HepG2 (cell line): ENCODE data around the gene MAGI1.

Source experiments
- CEBPB ChIP-seq: IDR thresholded peaks from 2 replicates; pipeline ENCODE4 v1.6.1; 2011; ENCODE audit warnings: low read depth, low read length, improper control_type of control experiment, borderline replicate concordance
- CTCF ChIP-seq: sonication (generic); formaldehyde crosslinking; IDR thresholded peaks from 2 replicates; pipeline ENCODE4 v1.5.0; 2020; ENCODE audit warnings: mild to moderate bottlenecking, missing genetic modification reagents, moderate library complexity
- GABPA ChIP-seq, 2 experiments: IDR thresholded peaks; 2 replicates each; pipeline ENCODE4 v1.6.1; 2011 to 2016; ENCODE audit warnings: low read depth in 2 of 2, low read length in 1 of 2, missing biosample characterization in 1 of 2, missing genetic modification characterization in 1 of 2
- HMGXB4 ChIP-seq, 2 experiments: sonication (generic) in 1 of 2; formaldehyde crosslinking in 1 of 2; IDR thresholded peaks; 2 replicates each; pipeline versions ENCODE4 v1.4.0 to v1.6.1; 2018 to 2020; ENCODE audit warnings: missing genetic modification reagents in 2 of 2, borderline replicate concordance in 1 of 2, low read depth in 1 of 2, mild to moderate bottlenecking in 1 of 2, missing biosample characterization in 1 of 2
- KLF6 ChIP-seq: IDR thresholded peaks from 2 replicates; pipeline ENCODE4 v1.8.0; 2016; ENCODE audit warnings: missing biosample characterization, missing genetic modification reagents
- NCOA2 ChIP-seq: sonication (generic); formaldehyde crosslinking; IDR thresholded peaks from 2 replicates; pipeline ENCODE4 v1.8.0; 2022; ENCODE audit warnings: inconsistent platforms
- NFE2 ChIP-seq: sonication (generic); formaldehyde crosslinking; IDR thresholded peaks from 2 replicates; pipeline ENCODE4 v1.4.0; 2020; ENCODE audit warnings: missing genetic modification reagents
- NR2F6 ChIP-seq, 2 experiments: IDR thresholded peaks; 2 replicates each; pipeline ENCODE4 v1.6.1; 2016; ENCODE audit warnings: antibody characterized with exemption in 1 of 2, mild to moderate bottlenecking in 1 of 2
- PHF8 ChIP-seq: sonication (generic); formaldehyde crosslinking; IDR thresholded peaks from 2 replicates; pipeline ENCODE4 v1.5.0; 2020; ENCODE audit warnings: missing genetic modification reagents
- POLR2A ChIP-seq, 2 experiments: IDR thresholded peaks; 2 replicates each; pipeline ENCODE4 v1.6.1; 2011; ENCODE audit warnings: low read depth in 2 of 2, low read length in 2 of 2, mild to moderate bottlenecking in 1 of 2, moderate library complexity in 1 of 2; ENCODE audit not compliant: insufficient read depth in 1 of 2
- SMARCC2 ChIP-seq: fragments of 450-650 bp; IDR thresholded peaks from 2 replicates; pipeline ENCODE4 v1.6.1; 2017; ENCODE audit warnings: antibody characterized with exemption, mild to moderate bottlenecking
- ZNF335 ChIP-seq: sonication (generic); formaldehyde crosslinking; IDR thresholded peaks from 2 replicates; pipeline ENCODE4 v1.4.0; 2020; ENCODE audit warnings: missing genetic modification reagents
- TF ChIP-seq, protein P1 (sequence below): sonication (generic); formaldehyde crosslinking; IDR thresholded peaks from 2 replicates; pipeline ENCODE4 v1.4.0; 2020; ENCODE audit warnings: missing genetic modification reagents
- TF ChIP-seq, protein P2 (sequence below): sonication (generic); formaldehyde crosslinking; IDR thresholded peaks from 2 replicates; pipeline ENCODE4 v1.4.0; 2020; ENCODE audit warnings: missing genetic modification reagents, borderline replicate concordance

- TF ChIP-seq NFE2 (CRISPR knock-in tag) (no peak), CTCF (CRISPR knock-in tag) (no peak), HMGXB4 (CRISPR knock-in tag; IDR thresholded peaks at IDR 0.05; ENCODE audit: borderline replicate concordance in 1 of 2, low read depth in 1 of 2) (no peak), POLR2A (IDR thresholded peaks at IDR 0.05; ENCODE audit: insufficient read depth in 1 of 2, low read depth in 2 of 2, low read length in 2 of 2) (no peak), GABPA (IDR thresholded peaks at IDR 0.05; ENCODE audit: low read depth, low read length) (no peak), GABPA (CRISPR knock-in tag; IDR thresholded peaks at IDR 0.05; ENCODE audit: low read depth) (no peak), CEBPB (no peak), ZNF335 (CRISPR knock-in tag) (no peak), SMARCC2 (no peak), NCOA2 (CRISPR knock-in tag) (no peak), NR2F6 (IDR thresholded peaks at IDR 0.05) (no peak), NR2F6 (CRISPR knock-in tag; IDR thresholded peaks at IDR 0.05) (no peak), KLF6 (CRISPR knock-in tag) (no peak), PHF8 (CRISPR knock-in tag) (no peak)
- TF ChIP-seq, protein P1, sequence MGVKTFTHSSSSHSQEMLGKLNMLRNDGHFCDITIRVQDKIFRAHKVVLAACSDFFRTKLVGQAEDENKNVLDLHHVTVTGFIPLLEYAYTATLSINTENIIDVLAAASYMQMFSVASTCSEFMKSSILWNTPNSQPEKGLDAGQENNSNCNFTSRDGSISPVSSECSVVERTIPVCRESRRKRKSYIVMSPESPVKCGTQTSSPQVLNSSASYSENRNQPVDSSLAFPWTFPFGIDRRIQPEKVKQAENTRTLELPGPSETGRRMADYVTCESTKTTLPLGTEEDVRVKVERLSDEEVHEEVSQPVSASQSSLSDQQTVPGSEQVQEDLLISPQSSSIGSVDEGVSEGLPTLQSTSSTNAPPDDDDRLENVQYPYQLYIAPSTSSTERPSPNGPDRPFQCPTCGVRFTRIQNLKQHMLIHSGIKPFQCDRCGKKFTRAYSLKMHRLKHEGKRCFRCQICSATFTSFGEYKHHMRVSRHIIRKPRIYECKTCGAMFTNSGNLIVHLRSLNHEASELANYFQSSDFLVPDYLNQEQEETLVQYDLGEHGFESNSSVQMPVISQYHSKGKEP = no peak
- TF ChIP-seq, protein P2, sequence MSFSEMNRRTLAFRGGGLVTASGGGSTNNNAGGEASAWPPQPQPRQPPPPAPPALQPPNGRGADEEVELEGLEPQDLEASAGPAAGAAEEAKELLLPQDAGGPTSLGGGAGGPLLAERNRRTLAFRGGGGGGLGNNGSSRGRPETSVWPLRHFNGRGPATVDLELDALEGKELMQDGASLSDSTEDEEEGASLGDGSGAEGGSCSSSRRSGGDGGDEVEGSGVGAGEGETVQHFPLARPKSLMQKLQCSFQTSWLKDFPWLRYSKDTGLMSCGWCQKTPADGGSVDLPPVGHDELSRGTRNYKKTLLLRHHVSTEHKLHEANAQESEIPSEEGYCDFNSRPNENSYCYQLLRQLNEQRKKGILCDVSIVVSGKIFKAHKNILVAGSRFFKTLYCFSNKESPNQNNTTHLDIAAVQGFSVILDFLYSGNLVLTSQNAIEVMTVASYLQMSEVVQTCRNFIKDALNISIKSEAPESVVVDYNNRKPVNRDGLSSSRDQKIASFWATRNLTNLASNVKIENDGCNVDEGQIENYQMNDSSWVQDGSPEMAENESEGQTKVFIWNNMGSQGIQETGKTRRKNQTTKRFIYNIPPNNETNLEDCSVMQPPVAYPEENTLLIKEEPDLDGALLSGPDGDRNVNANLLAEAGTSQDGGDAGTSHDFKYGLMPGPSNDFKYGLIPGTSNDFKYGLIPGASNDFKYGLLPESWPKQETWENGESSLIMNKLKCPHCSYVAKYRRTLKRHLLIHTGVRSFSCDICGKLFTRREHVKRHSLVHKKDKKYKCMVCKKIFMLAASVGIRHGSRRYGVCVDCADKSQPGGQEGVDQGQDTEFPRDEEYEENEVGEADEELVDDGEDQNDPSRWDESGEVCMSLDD (CRISPR knock-in tag) = no peak
Measured at GRCh38 chr3:65878831-65879230, 159.9 kb downstream of the MAGI1 start.
